ENCODE data around the gene RTL5. TPM values are rescaled to one million over a fixed set of nuclear protein-coding genes. Genes with fewer than 3 reads are reported as not detected.
"Not testable (repeated sequence)": the region's sequence is repeated elsewhere in the genome, so short reads cannot be mapped to it uniquely, and the experiment has no call there.

Gene RTL5
- total RNA-seq (10 to 100 TPM; 10.6 to 13.3 TPM), polyA plus RNA-seq (ENCODE audit: insufficient read length in 6 of 6) (10 to 100 TPM; 21.7 to 29.8 (median 25.6) TPM)
- long read RNA-seq, donor 1, full-length matches to known transcripts: 21 of 21 reads
- long read RNA-seq, donor 1, partial matches to known transcripts: 0 of 21 reads
- long read RNA-seq, donor 1, other reads (novel, unspliced or antisense): 0 of 21 reads
- long read RNA-seq, donor 2, full-length matches to known transcripts: 28 of 28 reads
- long read RNA-seq, donor 2, partial matches to known transcripts: 0 of 28 reads
- long read RNA-seq, donor 2, other reads (novel, unspliced or antisense): 0 of 28 reads
- long read RNA-seq, donor 3, full-length matches to known transcripts: 12 of 12 reads
- long read RNA-seq, donor 3, partial matches to known transcripts: 0 of 12 reads
- long read RNA-seq, donor 3, other reads (novel, unspliced or antisense): 0 of 12 reads
- long read RNA-seq, donor 4: 0 reads
- long read RNA-seq, donor 5, full-length matches to known transcripts: 14 of 14 reads
- long read RNA-seq, donor 5, partial matches to known transcripts: 0 of 14 reads
- long read RNA-seq, donor 5, other reads (novel, unspliced or antisense): 0 of 14 reads
- long read RNA-seq, donor 6, full-length matches to known transcripts: 14 of 14 reads
- long read RNA-seq, donor 6, partial matches to known transcripts: 0 of 14 reads
- long read RNA-seq, donor 6, other reads (novel, unspliced or antisense): 0 of 14 reads
- long read RNA-seq, donor 7, full-length matches to known transcripts: 2 of 2 reads
- long read RNA-seq, donor 7, partial matches to known transcripts: 0 of 2 reads
- long read RNA-seq, donor 7, other reads (novel, unspliced or antisense): 0 of 2 reads
- long read RNA-seq, donor 8, full-length matches to known transcripts: 12 of 12 reads
- long read RNA-seq, donor 8, partial matches to known transcripts: 0 of 12 reads
- long read RNA-seq, donor 8, other reads (novel, unspliced or antisense): 0 of 12 reads
- long read RNA-seq, donor 9: 0 reads
- long read RNA-seq, donor 10: 0 reads
- long read RNA-seq, donor 11, full-length matches to known transcripts: 26 of 26 reads
- long read RNA-seq, donor 11, partial matches to known transcripts: 0 of 26 reads
- long read RNA-seq, donor 11, other reads (novel, unspliced or antisense): 0 of 26 reads
- long read RNA-seq, donor 12, full-length matches to known transcripts: 12 of 12 reads
- long read RNA-seq, donor 12, partial matches to known transcripts: 0 of 12 reads
- long read RNA-seq, donor 12, other reads (novel, unspliced or antisense): 0 of 12 reads

- intact Hi-C loops (cut with DNase I): no loop called here
- peak within 1 kb of the TSS in 1 of 2 donors; percentile 58 for H3K27ac ChIP-seq
- H3K27me3 ChIP-seq: peaks cover 0 to 12% of the 10 kb centered on the region in 2 donors
- peak; percentile 79 to 95 (median 90) for DNase-seq
- peak within 1 kb of the TSS; percentile 29 to 41 for H3K4me3 ChIP-seq
- TF ChIP-seq, protein P1, sequence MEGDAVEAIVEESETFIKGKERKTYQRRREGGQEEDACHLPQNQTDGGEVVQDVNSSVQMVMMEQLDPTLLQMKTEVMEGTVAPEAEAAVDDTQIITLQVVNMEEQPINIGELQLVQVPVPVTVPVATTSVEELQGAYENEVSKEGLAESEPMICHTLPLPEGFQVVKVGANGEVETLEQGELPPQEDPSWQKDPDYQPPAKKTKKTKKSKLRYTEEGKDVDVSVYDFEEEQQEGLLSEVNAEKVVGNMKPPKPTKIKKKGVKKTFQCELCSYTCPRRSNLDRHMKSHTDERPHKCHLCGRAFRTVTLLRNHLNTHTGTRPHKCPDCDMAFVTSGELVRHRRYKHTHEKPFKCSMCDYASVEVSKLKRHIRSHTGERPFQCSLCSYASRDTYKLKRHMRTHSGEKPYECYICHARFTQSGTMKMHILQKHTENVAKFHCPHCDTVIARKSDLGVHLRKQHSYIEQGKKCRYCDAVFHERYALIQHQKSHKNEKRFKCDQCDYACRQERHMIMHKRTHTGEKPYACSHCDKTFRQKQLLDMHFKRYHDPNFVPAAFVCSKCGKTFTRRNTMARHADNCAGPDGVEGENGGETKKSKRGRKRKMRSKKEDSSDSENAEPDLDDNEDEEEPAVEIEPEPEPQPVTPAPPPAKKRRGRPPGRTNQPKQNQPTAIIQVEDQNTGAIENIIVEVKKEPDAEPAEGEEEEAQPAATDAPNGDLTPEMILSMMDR (IDR thresholded peaks at IDR 0.05): no peak
- no peaks in the 10 kb centered on the region for H3K9me3 ChIP-seq
- no peaks in the 10 kb centered on the region for H3K36me3 ChIP-seq
- H3K4me1 ChIP-seq: peaks cover 0 to 16% of the 10 kb centered on the region in 2 donors
- ATAC-seq: peak; percentile 96
Observed at GRCh38 chrX:72131317-72132294, at the start of gene RTL5. Gene RTL5, minus strand, starts transcription at chrX:72131915.

- no peak for ATAC-seq
Observed at GRCh38 chrX:72180539-72180938, 48.8 kb upstream of the RTL5 start.

GRCh38 chrX:72176981-72177380, 45.3 kb upstream of the RTL5 start:
- TF ChIP-seq, protein P1 (IDR thresholded peaks at IDR 0.05): no peak
- ATAC-seq (no peak), DNase-seq (no peak)
- Histone ChIP-seq H3K9me3 (no peaks in the 10 kb centered on the region), H3K4me1 (no peaks in the 10 kb centered on the region), H3K4me3 (no peak overlapping the region), H3K27ac (no peak overlapping the region), H3K36me3 (no peaks in the 10 kb centered on the region), H3K27me3 (no peaks in the 10 kb centered on the region)
- intact Hi-C loops (cut with DNase I): no loop called here

More at GRCh38 chrX:72180539-72180938, 48.8 kb upstream of the RTL5 start:
- H3K9me3 ChIP-seq: no peaks in the 10 kb centered on the region
- peak overlapping the region; percentile 37 to 65 for H3K4me3 ChIP-seq
- H3K4me1 ChIP-seq: peaks cover 0 to 6% of the 10 kb centered on the region in 2 donors
- no peaks in the 10 kb centered on the region for H3K27me3 ChIP-seq
- no peak for DNase-seq
- TF ChIP-seq, protein P1 (IDR thresholded peaks at IDR 0.05): no peak
- intact Hi-C loops (cut with DNase I): no loop called here
- peak overlapping the region; percentile 79 to 88 for H3K27ac ChIP-seq
- no peaks in the 10 kb centered on the region for H3K36me3 ChIP-seq

- H3K4me3 ChIP-seq; H3K27ac ChIP-seq; H3K4me1 ChIP-seq; H3K36me3 ChIP-seq; ATAC-seq; H3K27me3 ChIP-seq; H3K9me3 ChIP-seq; intact Hi-C loops (cut with DNase I); DNase-seq: not testable (repeated sequence)
Observed at GRCh38 chrX:72176289-72176688, 44.6 kb upstream of the RTL5 start.
